ENCODE measurements around the gene ERCC5. TPM values are rescaled to one million over a fixed set of nuclear protein-coding genes. Genes with fewer than 3 reads are reported as not detected.

ERCC5 gene
- total RNA-seq, 1 donor from 2014 or later: 46.8 TPM

DNA sequence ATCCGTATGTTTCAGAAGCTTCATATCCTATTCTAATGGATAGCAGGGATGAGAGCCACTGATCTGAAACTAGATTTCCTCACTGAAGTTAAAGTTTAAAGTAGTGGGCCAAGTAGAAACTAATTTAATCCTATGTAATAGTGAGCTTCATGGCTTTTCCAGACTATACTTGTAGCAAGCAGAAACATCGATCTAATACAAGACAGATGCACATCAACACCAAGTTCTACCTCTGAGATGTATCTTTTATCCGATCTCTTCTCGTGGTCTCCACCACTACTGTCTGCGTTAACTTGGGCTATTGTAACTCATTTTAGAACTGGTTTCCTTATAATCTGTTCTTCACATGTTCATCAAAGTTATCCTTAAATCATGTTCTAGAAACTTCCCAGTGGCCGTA, 3.1 kb downstream of the ERCC5 start:
- H3K27ac Mint-ChIP-seq: no peak overlapping the region
- peak overlapping the region; percentile 14 for H3K4me3 Mint-ChIP-seq (ENCODE audit: low read depth)
- no peaks in the 10 kb centered on the region for H3K27me3 Mint-ChIP-seq (ENCODE audit: low read depth)

DNA sequence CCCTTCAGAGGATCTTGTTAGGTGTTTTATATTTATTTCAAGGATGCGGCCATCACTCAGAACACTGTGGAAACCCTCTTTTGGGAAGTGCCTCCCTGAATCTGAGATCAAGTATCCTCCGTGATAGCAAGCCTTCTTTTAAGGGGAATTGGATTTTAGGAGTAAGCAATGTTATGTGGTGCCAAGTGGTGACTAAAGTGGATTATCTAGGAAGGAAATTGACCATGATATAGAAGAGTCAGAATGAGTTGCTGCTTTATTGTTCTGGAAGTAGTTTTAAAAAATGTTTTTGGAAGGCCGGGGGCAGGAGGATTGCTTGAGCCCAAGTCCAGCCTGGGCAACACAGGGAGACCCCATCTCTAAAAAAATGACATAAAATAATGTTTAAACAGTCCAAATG, 6.7 kb downstream of the ERCC5 start:
- Mint-ChIP-seq H3K4me1 (ENCODE audit: low read depth) (peaks cover 40% of the 10 kb centered on the region), H3K4me3 (ENCODE audit: low read depth) (no peak overlapping the region), H3K9me3 (no peaks in the 10 kb centered on the region), H3K27me3 (ENCODE audit: low read depth) (no peaks in the 10 kb centered on the region), H3K36me3 (ENCODE audit: low read depth) (peaks cover 45% of the 10 kb centered on the region), H3K27ac (peak overlapping the region; percentile 29)
- no peak for DNase-seq (ENCODE audit: low spot score)
- intact Hi-C loops (cut with micrococcal nuclease): no loop called here

More for the DNA sequence above, 3.1 kb downstream of the ERCC5 start:
- Mint-ChIP-seq H3K9me3 (no peaks in the 10 kb centered on the region), H3K36me3 (ENCODE audit: low read depth) (peaks cover 23% of the 10 kb centered on the region), H3K4me1 (ENCODE audit: low read depth) (peaks cover 44% of the 10 kb centered on the region)
- intact Hi-C loops (cut with micrococcal nuclease): loop anchor here (5.0 kb wide), 1 partner anchor 197 kb away; no protein-coding TSS in a partner anchor
- no peak for DNase-seq (ENCODE audit: low spot score)

DNA sequence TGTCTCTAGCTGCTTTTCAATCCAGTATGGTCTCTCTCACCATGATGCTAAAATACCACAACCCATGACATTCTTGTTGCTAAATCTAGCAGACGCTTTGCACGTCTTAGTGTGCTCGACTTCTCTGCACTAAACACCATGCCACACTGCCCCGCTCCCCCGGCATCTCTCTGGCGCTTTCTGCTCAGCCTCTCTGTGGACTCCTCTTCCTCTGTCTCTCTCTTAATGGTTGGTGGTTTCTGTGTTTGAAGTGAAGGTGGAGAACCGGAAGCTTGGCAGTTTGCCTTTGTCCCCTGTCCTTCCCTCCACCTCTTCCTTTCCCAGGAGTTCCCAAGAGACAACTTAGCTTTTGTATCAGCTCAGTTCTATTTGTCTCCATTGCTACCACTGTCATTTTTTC, 8.8 kb downstream of the ERCC5 start:
- no peak for DNase-seq (ENCODE audit: low spot score)
- peaks cover 30% of the 10 kb centered on the region for H3K4me1 Mint-ChIP-seq (ENCODE audit: low read depth)
- intact Hi-C loops (cut with micrococcal nuclease): no loop called here
- peak overlapping the region; percentile 6 for H3K4me3 Mint-ChIP-seq (ENCODE audit: low read depth)
- H3K36me3 Mint-ChIP-seq (ENCODE audit: low read depth): peaks cover 57% of the 10 kb centered on the region
- H3K27me3 Mint-ChIP-seq (ENCODE audit: low read depth): no peaks in the 10 kb centered on the region
- peak overlapping the region; percentile 83 for H3K27ac Mint-ChIP-seq
- no peaks in the 10 kb centered on the region for H3K9me3 Mint-ChIP-seq

DNA sequence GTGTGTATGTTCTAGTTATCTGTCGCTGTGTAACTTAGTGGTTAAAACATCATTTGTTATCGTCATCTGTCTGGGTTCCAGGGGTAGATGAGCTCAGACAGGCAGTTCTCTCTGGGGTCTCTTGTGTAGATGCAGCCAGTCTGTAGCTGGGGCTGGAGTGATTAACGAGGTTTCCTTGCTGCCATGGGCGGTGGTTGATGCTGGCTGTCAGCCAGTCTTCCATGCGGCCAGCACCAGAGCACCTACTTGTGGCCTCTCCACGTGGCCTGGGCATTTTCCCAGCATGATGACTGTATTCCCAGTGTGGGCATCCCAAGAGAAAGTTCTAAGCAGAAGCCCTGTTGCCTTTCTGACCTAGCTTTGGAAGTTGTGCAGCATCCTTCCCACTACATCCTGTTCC, 10.7 kb downstream of the ERCC5 start:
- Mint-ChIP-seq H3K9me3 (no peaks in the 10 kb centered on the region), H3K4me1 (ENCODE audit: low read depth) (peaks cover 21% of the 10 kb centered on the region), H3K27ac (no peak overlapping the region), H3K27me3 (ENCODE audit: low read depth) (no peaks in the 10 kb centered on the region), H3K36me3 (ENCODE audit: low read depth) (peaks cover 64% of the 10 kb centered on the region), H3K4me3 (ENCODE audit: low read depth) (no peak overlapping the region)
- DNase-seq (ENCODE audit: low spot score): no peak
- intact Hi-C loops (cut with micrococcal nuclease): no loop called here

DNA sequence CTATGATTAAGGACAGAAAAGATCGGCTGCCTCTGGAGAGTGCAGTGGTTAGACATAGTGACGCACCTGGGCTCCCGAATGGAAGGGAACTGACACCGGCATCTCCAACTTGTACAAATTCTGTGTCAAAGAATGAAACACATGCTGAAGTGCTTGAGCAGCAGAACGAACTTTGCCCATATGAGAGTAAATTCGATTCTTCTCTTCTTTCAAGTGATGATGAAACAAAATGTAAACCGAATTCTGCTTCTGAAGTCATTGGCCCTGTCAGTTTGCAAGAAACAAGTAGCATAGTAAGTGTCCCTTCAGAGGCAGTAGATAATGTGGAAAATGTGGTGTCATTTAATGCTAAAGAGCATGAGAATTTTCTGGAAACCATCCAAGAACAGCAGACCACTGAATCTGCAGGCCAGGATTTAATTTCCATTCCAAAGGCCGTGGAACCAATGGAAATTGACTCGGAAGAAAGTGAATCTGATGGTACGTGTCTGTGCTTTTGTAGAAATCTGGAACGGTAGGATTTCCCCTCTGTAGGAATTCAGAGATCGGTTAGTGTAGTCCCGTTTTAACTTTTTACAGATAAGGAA, 16.9 kb downstream of the ERCC5 start:
- no peaks in the 10 kb centered on the region for H3K9me3 Mint-ChIP-seq
- peaks cover 81% of the 10 kb centered on the region for H3K36me3 Mint-ChIP-seq (ENCODE audit: low read depth)
- DNase-seq (ENCODE audit: low spot score): no peak
- no peak overlapping the region for H3K4me3 Mint-ChIP-seq (ENCODE audit: low read depth)
- no peak overlapping the region for H3K27ac Mint-ChIP-seq
- H3K27me3 Mint-ChIP-seq (ENCODE audit: low read depth): no peaks in the 10 kb centered on the region
- peaks cover 10% of the 10 kb centered on the region for H3K4me1 Mint-ChIP-seq (ENCODE audit: low read depth)
- intact Hi-C loops (cut with micrococcal nuclease): no loop called here

DNA sequence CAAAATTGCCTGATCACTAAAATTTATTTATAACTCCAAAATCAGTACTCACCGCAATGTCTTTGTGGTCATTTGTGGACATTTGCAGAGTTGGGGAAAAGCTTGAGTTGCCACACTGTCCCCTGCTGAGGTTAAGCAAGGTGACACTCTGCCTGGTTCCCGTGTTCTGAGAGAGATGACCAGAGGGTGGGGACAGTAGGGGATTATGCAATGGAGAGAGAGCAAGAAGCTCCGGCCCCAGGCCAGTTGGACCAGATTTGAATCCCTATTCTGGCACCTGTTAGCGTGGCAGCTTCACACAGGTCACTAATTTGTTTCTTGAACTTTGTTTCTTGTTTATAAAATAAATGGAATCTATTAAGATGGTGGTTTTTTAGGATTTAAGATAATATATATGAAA, 17.8 kb downstream of the ERCC5 start:
- Mint-ChIP-seq H3K27ac (no peak overlapping the region), H3K9me3 (no peaks in the 10 kb centered on the region), H3K4me1 (ENCODE audit: low read depth) (peaks cover 10% of the 10 kb centered on the region), H3K27me3 (ENCODE audit: low read depth) (no peaks in the 10 kb centered on the region), H3K4me3 (ENCODE audit: low read depth) (no peak overlapping the region), H3K36me3 (ENCODE audit: low read depth) (peaks cover 77% of the 10 kb centered on the region)
- intact Hi-C loops (cut with micrococcal nuclease): no loop called here
- no peak for DNase-seq (ENCODE audit: low spot score)

DNA sequence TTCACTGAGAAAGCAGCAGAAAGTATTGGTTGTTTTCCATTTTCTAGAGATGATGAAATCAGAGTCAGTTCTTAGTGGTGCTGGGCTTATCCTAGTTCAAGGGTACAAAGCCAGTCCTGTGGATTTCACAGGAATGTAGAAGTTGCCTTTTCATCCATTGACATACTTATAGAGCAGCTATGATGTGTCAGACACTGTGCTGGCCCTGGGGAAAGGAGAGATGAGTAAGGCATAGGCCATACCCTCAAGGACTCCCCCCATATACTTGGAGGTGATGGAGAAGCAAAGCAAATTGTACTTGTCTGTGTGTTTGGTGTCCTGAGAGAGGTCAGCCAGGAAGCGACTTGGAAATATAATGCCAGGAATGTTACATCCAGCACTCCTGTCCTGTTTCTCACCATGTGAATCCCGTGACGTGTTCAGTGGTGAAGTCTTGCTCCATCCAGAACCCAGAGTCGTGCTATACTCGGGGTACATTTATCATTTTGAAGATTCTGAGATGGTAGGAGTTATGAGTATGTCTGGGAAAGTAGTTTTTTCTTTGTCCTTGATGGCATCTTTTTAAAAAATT, 22.6 kb downstream of the ERCC5 start:
- intact Hi-C loops (cut with micrococcal nuclease): no loop called here
- no peaks in the 10 kb centered on the region for H3K27me3 Mint-ChIP-seq (ENCODE audit: low read depth)
- peak overlapping the region; percentile 62 for H3K27ac Mint-ChIP-seq
- no peaks in the 10 kb centered on the region for H3K9me3 Mint-ChIP-seq
- no peak overlapping the region for H3K4me3 Mint-ChIP-seq (ENCODE audit: low read depth)
- H3K4me1 Mint-ChIP-seq (ENCODE audit: low read depth): peaks cover 36% of the 10 kb centered on the region
- peaks cover 66% of the 10 kb centered on the region for H3K36me3 Mint-ChIP-seq (ENCODE audit: low read depth)
- no peak for DNase-seq (ENCODE audit: low spot score)

DNA sequence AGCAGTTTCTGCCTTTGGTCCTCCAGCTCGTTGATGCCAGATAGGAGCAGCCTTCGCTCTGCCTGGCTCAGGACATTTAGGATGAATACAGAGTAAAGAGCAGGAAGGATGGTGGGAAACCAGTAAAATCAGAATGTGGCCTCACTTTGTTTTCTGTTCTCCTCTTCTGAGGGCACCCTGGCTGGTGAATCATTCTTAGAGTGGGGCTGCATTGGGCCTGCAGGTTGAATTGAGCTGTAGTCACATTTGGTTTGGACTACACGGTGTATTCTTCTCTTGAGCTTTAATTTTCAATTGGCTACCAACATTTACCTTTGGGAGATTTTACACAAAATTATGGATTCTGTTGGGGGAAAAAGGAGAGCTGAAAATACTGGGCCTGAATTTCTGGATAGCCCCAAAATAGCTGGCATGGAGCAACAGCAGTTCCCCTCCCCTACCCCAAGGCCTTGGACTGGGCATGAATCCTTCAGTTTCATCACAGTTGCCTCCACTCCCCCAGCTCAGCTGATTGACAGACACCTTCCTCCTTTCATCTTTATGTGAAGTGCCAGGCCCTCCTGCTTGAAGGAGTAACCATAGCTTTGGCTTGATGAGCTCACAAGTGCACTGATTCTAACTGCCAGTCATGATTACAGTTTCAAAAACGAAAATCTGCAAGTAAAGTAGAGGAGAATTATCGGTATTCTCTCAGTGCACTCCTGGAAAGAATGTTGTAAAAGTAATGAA, 24.3 kb downstream of the ERCC5 start:
- Mint-ChIP-seq H3K27ac (peak overlapping the region; percentile 35), H3K27me3 (ENCODE audit: low read depth) (no peaks in the 10 kb centered on the region), H3K4me1 (ENCODE audit: low read depth) (peaks cover 34% of the 10 kb centered on the region), H3K4me3 (ENCODE audit: low read depth) (no peak overlapping the region), H3K36me3 (ENCODE audit: low read depth) (peaks cover 57% of the 10 kb centered on the region), H3K9me3 (no peaks in the 10 kb centered on the region)
- intact Hi-C loops (cut with micrococcal nuclease): loop anchor here (1.0 to 5.0 kb wide), 2 partner anchors 24 to 47 kb away; partner anchors contain the start of gene ERCC5
- no peak for DNase-seq (ENCODE audit: low spot score)

DNA sequence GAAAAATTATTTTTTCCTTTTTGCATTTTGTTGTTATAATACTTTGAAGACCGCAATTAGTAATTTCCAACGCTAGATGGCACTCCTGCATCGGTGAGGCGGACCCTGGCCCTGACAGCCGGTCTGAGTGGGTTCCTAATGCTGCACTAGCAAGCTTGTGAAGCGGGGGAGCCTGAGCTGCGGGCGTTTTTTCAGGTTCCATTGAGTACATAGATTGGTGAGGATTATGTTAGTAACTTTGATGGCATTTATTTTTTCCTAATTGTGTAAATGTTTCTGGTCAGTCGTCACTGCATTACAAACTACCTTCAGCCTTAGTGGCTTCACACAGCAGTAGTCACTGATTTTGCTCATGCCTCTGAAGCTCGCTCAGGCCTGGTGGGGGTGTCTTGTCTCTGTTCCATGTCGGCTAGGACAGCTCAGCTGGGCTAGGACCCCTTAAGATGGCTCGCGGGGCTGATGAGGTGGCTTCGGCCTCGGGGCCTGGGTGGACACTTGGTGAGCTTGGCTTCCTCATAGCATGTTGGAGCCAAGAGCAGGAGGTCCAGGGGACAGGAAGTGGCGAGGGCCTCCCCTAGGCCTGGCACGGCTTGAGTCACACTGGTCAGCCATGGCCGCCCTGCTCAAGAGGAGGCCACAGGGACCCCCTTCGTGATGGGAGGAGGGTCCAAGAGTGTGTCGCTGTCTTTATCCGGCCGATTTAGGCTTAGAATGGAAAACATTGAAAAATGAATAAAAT, 25.0 kb downstream of the ERCC5 start:
- Mint-ChIP-seq H3K27me3 (ENCODE audit: low read depth) (no peaks in the 10 kb centered on the region), H3K4me3 (ENCODE audit: low read depth) (no peak overlapping the region), H3K4me1 (ENCODE audit: low read depth) (peaks cover 33% of the 10 kb centered on the region), H3K36me3 (ENCODE audit: low read depth) (peaks cover 58% of the 10 kb centered on the region), H3K27ac (peak overlapping the region; percentile 35), H3K9me3 (no peaks in the 10 kb centered on the region)
- intact Hi-C loops (cut with micrococcal nuclease): loop anchor here (1.0 to 5.0 kb wide), 2 partner anchors 25 to 46 kb away; partner anchors contain the start of gene ERCC5
- no peak for DNase-seq (ENCODE audit: low spot score)

DNA sequence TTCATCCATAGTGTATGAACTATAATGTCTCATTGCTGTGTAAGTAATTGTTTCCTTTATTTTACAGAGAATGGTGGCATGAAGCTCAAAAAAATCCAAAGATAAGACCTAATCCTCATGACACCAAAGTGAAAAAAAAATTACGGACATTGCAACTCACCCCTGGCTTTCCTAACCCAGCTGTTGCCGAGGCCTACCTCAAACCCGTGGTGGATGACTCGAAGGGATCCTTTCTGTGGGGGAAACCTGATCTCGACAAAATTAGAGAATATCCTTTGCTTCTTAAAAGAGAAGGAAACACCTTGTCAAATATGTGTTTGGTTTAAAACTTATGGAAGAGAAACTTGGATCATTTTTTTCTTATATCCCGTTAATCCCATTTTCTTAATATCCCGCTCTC, 26.3 kb downstream of the ERCC5 start:
- Mint-ChIP-seq H3K9me3 (no peaks in the 10 kb centered on the region), H3K4me3 (ENCODE audit: low read depth) (no peak overlapping the region), H3K36me3 (ENCODE audit: low read depth) (peaks cover 61% of the 10 kb centered on the region), H3K27ac (peak overlapping the region; percentile 61), H3K27me3 (ENCODE audit: low read depth) (no peaks in the 10 kb centered on the region), H3K4me1 (ENCODE audit: low read depth) (peaks cover 33% of the 10 kb centered on the region)
- intact Hi-C loops (cut with micrococcal nuclease): loop anchor here (2.0 to 5.0 kb wide), 3 partner anchors 45 to 1245 kb away; no protein-coding TSS in a partner anchor
- DNase-seq (ENCODE audit: low spot score): no peak

DNA sequence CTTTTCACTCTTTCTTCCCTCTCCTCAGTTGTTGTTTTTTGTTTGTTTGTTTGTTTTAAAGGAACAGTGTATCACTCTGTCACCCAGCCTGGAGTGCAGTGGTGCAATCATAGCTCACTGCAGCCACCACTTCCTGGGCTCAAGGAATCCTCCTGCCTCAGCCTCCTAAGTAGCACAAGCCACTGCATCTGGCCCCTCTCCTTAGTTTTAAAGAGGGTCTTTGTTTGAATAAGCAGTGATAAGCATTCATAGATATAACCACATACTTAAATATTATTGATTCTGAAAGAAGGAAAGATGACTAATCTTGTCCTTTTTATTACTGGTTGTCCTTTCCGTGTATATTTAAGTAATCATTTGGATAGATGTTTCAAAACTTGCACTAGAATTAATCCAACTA, 26.7 kb downstream of the ERCC5 start:
- no peaks in the 10 kb centered on the region for H3K9me3 Mint-ChIP-seq
- H3K4me3 Mint-ChIP-seq (ENCODE audit: low read depth): peak overlapping the region; percentile 20
- H3K36me3 Mint-ChIP-seq (ENCODE audit: low read depth): peaks cover 60% of the 10 kb centered on the region
- H3K27me3 Mint-ChIP-seq (ENCODE audit: low read depth): no peaks in the 10 kb centered on the region
- peaks cover 33% of the 10 kb centered on the region for H3K4me1 Mint-ChIP-seq (ENCODE audit: low read depth)
- H3K27ac Mint-ChIP-seq: peak overlapping the region; percentile 61
- intact Hi-C loops (cut with micrococcal nuclease): loop anchor here (2.0 to 5.0 kb wide), 3 partner anchors 45 to 1246 kb away; no protein-coding TSS in a partner anchor
- no peak for DNase-seq (ENCODE audit: low spot score)

DNA sequence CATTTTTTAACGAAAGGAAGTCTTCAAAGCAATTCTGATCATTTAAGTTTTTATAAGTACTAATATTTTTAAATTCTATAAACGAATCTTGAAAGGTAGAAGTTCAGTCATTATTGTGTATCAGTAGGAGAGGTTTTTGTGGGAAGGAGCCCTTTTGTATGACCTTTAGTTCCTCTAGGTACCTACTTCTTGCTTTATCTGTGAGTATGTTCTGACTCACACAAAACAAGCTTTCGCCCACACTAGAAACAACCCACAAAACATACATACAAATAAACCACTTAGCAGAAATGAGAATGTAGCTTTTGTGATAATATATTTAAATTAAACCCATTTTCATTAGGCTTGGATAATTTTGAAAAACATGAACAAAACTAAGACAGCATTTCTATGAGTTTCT, 27.8 kb downstream of the ERCC5 start:
- Mint-ChIP-seq H3K36me3 (ENCODE audit: low read depth) (peaks cover 63% of the 10 kb centered on the region), H3K9me3 (no peaks in the 10 kb centered on the region), H3K27me3 (ENCODE audit: low read depth) (no peaks in the 10 kb centered on the region), H3K4me3 (ENCODE audit: low read depth) (no peak overlapping the region), H3K4me1 (ENCODE audit: low read depth) (peaks cover 33% of the 10 kb centered on the region), H3K27ac (no peak overlapping the region)
- DNase-seq (ENCODE audit: low spot score): no peak
- intact Hi-C loops (cut with micrococcal nuclease): loop anchor here (1.0 to 5.0 kb wide), 4 partner anchors 26 to 1247 kb away; no protein-coding TSS in a partner anchor

Measured in activated T-helper 2 cell treated with anti-CD3 and anti-CD28 coated beads, Interferon-gamma antibody, Interleukin-2, Interleukin-4, amounts not matched to agents 10 μg/mL and 5 μg/mL and 100 μg/mL, durations not matched to agents 14 hours and 24 hours and 36 hours (primary cell).